Suppressor macrophage (primary cell): ENCODE measurements around the gene CEBPG.

Experiments used
- DNase-seq, 4 experiments: peaks; one replicate each; pipeline ENCODE4 v3.0.0-alpha.2; 2020 to 2022

Gene CEBPG

GRCh38 chr19:33382982-33383381 lies 9.5 kb downstream of the CEBPG start:
- no peak for DNase-seq

GRCh38 chr19:33383720-33384292 lies 10.3 kb downstream of the CEBPG start:
- no peak for DNase-seq

- no peak for DNase-seq
These were observed 11.5 kb downstream of the CEBPG start for GRCh38 chr19:33384983-33385382.

DNA sequence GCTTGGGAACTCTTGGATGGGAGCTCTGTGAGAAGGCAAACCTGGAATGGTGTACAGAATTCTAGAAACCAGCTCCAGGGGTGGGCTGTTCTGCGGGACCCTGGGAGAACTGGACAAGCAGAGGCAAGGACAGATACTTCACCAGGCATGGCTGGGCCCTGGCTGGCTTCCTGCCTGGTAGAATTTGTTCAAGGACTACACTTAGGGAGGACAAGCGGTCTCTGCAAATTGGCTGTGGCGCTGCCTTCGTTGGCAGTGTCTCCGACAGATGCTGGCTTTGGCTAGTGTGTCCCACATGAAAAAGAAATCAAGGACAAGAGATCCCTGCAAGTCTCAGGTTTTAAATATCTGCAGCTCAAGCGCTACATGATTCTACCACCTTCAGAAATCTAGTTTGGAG lies 12.4 kb downstream of the CEBPG start:
- no peak for DNase-seq

GRCh38 chr19:33386361-33386858 lies 12.9 kb downstream of the CEBPG start:
- DNase-seq, result no peak

- DNase-seq, result no peak
These were observed 14.1 kb downstream of the CEBPG start for GRCh38 chr19:33387351-33388230.

- no peak for DNase-seq
These were observed 14.8 kb downstream of the CEBPG start for GRCh38 chr19:33388231-33388724.

- no peak for DNase-seq
These were observed 15.4 kb downstream of the CEBPG start for GRCh38 chr19:33388725-33389420.

DNA sequence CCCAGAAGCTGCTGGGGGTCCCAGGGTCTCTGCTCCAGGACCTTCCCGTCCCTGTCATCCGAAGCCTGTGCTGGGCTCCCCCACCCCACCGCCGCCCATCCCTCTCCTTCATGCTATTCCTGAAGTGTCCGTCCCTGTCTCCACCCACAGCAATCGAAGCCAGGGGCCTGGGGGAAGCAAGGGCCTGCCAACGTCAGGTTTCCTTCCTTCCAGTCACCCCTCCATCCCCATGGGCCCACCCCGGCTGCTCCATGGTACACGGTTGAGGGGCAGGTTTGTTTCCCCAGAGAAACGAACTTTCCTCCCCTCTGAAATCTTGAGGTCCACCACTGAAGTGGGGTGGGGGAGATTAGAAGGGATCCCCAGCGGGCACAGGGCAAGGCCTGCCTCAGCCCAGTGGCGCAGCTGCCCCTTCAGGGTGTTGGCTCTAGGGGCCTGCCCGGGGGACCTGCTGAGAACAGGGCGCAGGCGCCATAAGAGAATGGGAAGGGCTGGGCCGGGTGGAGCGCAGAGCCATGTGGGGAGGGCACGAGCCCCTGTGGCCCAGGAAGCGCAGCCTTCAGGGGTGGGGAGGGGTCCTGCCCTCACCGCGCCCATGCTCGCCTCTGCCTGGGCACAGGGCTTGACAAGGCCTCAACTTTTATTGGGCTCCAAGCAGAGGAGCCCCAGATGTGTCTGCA lies 16.1 kb downstream of the CEBPG start:
- no peak for DNase-seq

- DNase-seq, result no peak
These were observed 16.8 kb downstream of the CEBPG start for GRCh38 chr19:33390101-33390907.

GRCh38 chr19:33390908-33391630 lies 17.6 kb downstream of the CEBPG start:
- no peak for DNase-seq

DNA sequence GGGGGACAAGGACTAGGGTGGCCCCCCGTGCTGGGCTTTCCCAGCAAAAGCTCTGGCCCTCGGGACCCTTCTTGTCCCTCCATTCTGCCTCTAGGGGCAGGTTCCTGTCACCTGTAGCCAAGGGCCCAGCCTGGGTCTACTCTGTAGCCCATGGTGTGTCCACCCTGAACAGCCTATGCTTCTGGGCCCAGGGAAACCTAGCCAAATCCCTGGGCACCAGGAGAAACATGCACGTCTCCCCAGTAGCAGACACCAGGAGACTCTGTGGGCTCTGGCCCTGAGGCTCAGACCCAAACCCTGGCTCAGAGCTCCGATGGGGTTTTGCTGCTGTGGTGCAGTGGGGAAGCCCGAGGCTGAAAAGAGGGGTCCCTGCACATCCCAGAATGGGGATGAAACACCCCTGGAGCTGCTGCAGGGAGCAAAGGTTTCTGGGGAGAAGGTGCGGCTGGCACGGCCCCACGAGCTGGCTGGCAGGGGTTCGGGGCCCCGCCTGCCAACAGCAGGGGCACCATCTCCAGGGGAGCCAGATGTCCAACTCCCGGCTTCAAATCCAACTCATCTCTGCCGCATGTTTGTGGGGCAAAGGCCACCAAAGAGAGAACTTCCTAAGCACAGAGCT lies 18.2 kb downstream of the CEBPG start:
- no peak for DNase-seq

DNA sequence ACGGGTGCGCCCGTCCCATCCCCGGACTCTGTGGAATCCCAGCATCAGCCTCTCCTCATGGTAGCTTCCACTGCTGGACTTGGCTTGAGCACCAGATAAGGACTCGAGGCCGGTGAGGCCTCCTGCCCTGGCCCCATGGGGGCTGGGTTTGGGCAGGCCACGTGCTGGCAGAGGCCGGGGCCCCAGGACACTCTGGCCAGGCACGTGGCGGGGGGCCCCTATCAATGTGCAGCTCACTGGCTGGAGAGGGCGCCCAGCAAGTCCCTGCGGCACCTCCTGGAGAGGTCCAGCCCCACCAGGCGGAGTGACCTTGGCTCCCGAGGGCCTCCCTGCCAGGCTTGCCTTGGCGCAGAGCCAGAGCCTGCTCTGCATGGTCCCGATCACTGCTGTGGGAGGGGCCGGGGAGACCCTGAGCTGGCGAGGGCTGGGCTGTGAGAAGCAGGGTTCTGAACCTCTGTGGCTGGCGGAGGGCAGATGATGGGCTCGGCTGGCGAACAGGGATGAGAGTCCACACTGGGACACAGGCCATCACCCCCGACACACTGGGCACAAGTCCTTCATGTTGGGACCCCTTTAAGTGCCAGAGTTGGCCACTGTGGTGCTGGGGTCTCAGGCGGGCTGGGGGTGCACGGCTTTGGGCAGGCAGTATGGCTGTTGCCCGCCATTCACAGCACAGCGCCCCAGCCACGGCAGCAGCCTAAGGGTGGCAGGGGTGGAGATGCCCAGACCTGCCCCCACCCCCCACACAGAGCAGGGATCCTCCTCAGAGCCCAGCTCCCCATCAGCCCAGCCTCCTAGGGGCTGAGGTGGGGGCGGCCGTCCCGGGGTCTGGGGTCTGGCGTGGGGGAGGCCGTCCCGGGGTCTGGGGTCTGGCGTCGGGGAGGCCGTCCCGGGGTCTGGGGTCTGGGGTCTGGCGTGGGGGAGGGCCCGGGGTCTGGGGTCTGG lies 19.1 kb downstream of the CEBPG start:
- DNase-seq, result no peak

GRCh38 chr19:33393286-33394005 lies 19.9 kb downstream of the CEBPG start:
- no peak for DNase-seq

GRCh38 chr19:33394006-33394722 lies 20.7 kb downstream of the CEBPG start:
- DNase-seq, result peak; percentile 38 to 75 (median 67)

DNA sequence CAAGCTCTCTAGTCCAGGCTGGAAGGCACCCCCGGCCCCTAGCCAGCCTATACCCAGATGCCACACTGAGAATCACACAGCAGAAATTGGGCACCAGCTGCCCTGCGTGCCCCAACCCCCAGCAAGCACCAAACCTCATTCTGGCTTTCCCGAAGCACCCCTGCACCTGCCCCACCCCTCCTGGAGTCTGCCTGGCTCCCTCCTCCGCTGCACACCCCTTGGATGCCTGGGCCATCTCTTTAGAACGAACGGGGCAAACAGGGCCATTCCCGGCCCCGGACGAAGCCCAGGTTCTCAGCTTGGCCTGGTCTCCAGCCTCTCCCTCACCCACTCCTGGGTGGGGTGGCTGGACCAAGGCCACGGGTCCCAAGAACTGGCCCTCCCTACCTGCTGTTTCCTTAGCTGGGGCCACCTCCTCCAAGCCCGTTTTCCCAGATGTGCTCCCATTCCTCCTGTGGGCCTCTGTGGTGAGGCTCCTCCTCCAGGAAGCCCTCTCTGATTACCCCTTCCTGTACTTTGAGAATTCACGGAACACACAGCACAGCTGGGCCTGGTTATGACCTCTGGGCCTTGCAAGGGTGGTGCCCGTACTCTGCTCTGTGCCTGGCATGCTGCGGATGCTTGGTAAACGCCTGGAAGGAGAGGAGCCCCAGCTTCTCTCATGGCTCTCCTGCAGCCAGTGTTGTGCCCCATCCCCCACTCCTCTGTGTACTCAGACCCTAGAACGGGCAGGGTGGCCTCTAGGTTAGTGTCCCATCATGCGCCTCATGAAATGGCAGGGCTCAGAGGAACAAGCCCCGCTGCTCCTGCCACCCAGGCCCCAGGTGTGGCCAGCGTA lies 21.4 kb downstream of the CEBPG start:
- DNase-seq, result no peak
